NB4 (cell line): Measurements from ENCODE around the gene CSF1.
"Not testable (repeated sequence)": the region's sequence is repeated elsewhere in the genome, so short reads cannot be mapped to it uniquely, and the experiment has no call there.

ENCODE experiments used
- DNase-seq: peaks from one replicate; pipeline ENCODE4 v3.0.0; 2010; ENCODE audit warnings: low read depth
- H3K4me3 ChIP-seq: one replicate; pipeline ENCODE4 v1.5.1; 2011; ENCODE audit warnings: mild to moderate bottlenecking, low read depth, low read length, moderate library complexity
- CTCF ChIP-seq: IDR thresholded peaks from one replicate; pipeline ENCODE4 v1.5.1; 2012; ENCODE audit warnings: low read depth, low read length
- MYC ChIP-seq: IDR thresholded peaks from 2 replicates; pipeline ENCODE4 v1.6.1; 2011; ENCODE audit warnings: low read depth, low read length
- POLR2A ChIP-seq: IDR thresholded peaks from 2 replicates; pipeline ENCODE4 v1.6.1; 2011; ENCODE audit warnings: mild to moderate bottlenecking; ENCODE audit not compliant: insufficient read length; ENCODE audit errors: extremely low read depth
- TF ChIP-seq, protein P1 (sequence below): IDR thresholded peaks from 2 replicates; pipeline ENCODE4 v1.6.1; 2011; ENCODE audit warnings: low read depth, low read length

CSF1 gene, protein sequence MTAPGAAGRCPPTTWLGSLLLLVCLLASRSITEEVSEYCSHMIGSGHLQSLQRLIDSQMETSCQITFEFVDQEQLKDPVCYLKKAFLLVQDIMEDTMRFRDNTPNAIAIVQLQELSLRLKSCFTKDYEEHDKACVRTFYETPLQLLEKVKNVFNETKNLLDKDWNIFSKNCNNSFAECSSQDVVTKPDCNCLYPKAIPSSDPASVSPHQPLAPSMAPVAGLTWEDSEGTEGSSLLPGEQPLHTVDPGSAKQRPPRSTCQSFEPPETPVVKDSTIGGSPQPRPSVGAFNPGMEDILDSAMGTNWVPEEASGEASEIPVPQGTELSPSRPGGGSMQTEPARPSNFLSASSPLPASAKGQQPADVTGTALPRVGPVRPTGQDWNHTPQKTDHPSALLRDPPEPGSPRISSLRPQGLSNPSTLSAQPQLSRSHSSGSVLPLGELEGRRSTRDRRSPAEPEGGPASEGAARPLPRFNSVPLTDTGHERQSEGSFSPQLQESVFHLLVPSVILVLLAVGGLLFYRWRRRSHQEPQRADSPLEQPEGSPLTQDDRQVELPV

DNA sequence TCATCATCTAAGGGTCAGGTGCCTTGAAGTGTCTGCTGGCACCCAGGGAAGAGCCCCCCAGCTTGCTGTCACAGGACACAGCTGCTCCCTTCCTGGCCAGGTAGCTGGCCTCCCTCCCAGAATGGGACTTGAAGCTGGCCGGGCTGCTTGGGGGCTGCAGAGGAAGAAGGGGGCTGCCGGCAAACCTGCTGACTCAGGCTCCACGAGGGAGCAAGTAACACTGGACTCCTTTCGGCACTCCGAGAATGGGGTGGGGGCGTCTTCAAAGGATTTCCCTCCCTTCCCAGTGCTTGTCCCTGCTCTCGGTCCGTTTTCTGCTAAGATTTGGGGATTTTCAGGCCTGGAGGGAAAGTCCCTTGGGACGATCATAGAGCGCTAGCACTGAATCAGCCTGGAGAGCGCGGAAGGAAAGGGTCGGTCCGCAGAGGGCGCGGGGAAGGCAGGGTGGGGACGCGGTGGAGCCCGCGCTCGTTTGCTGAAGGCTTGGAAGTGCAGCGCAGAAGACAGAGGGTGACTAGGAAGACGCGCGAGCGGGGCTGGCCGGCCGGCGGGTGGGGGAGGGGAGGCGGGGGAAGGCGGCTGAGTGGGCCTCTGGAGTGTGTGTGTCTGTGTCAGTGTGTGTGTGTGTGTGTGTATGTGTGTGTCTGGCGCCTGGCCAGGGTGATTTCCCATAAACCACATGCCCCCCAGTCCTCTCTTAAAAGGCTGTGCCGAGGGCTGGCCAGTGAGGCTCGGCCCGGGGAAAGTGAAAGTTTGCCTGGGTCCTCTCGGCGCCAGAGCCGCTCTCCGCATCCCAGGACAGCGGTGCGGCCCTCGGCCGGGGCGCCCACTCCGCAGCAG, at the start of gene CSF1:
Gene CSF1 (plus strand): TSS at position 727 of the 840 bp plus-strand sequence. CDS start 175 bp downstream, outside the sequence.
- DNase-seq: peak; percentile 68
- H3K4me3 ChIP-seq: peak within 1 kb of the TSS; percentile 62
- TF ChIP-seq MYC: no peak
- no peak for TF ChIP-seq POLR2A
- no peak for TF ChIP-seq CTCF
- TF ChIP-seq, protein P1, sequence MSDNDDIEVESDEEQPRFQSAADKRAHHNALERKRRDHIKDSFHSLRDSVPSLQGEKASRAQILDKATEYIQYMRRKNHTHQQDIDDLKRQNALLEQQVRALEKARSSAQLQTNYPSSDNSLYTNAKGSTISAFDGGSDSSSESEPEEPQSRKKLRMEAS: no peak

- H3K4me3 ChIP-seq, DNase-seq: not testable (repeated sequence)
Measured at GRCh38 chr1:109861616-109862015, 49.0 kb upstream of the CSF1 start.

DNA sequence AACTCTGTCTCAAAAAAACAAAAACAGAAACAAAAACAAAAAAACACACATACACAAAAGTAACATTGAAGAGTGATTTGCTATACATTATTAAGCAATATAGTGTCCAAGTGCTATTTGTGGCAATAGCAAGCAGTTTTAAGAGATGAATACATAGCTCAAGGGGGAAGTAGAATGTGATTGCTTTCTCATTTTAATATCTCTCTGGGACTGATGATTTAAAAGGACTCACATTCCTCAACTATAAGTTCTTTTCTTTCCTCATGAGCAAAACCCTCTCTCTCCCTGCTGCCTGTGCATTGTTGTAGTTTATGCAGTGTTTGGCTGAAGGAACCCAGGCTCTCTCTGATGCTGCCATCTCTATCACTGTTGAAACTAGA, 47.0 kb upstream of the CSF1 start:
- no peak overlapping the region for H3K4me3 ChIP-seq
- TF ChIP-seq POLR2A (no peak), MYC (no peak), CTCF (no peak)
- TF ChIP-seq, protein P1: no peak
- peak; percentile 20 for DNase-seq

DNA sequence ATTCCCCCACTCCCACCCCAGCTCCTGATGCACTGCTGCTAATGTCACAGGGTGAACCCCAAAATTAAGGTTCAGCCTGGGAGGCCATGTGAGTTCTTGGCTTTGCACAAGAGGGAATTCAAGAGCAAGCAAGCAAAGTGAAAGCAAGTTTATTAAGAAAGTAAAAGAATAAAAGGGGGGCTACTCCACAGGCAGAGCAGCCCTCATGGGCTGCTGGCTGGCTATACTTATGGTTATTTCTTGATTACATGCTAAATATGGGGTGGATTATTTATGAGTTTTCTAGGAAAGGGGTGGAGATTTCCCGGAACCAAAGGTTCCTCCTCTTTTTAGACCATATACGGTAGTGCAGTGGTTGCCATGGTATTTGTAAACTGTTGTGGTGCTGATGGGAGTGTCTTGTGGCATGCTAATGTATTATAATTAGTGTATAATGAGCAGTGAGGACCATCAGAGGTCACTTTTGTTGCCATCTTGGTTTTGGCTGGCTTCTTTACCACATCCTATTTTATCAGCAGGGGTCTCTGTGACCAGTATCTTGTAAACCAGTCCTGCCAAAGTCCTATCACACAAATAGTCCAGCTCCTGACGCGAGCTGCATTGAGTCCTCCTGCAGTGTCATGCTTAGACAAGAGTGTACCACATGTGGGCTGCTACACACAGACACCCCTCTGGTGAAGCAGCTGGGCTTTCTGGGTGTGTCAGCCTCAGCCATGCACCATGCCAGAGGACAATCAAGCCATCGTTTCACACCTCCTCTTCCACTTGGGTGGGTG, 46.4 kb upstream of the CSF1 start:
- DNase-seq: peak; percentile 72
- no peak overlapping the region for H3K4me3 ChIP-seq
- TF ChIP-seq, protein P1: peak; percentile 69; the same call in 1 of the 2 replicates
- TF ChIP-seq MYC (0 out of 2 replicates have a peak, but pooled peaks have one; percentile 26), POLR2A (no peak)

DNA sequence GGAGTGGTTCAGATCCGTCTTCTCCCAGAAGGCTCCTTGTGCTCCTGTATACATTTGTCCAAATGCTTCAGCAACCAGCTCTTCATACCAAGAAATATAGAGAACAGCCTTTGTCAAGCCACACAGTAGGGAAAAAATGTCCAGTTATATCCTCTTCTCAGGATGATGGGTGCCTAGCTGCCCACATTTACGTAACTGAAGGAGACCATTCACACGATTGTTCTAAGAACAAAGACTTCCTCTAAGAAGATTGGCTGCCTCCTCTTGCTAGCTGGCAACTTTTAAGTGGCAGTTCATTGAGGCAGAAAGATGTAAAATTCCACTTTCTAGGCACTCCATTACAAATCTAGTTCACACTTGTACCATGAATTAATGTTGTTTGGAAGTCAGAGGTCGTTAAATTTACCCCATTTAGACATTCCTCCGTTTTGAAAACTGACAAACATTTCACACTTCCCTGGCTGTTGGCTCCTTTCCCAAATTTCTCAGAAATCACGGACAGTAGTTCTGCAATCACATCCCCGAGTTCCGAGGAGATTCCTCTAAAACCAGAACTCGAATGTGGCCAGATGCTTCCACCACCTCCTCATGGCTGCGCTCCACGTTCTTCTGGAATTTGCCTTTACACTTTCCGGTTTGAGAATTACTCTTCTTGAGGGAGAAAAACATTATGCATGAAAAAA, 45.6 kb upstream of the CSF1 start:
- TF ChIP-seq, protein P1: no peak
- TF ChIP-seq CTCF (no peak), POLR2A (no peak), MYC (no peak)
- no peak for DNase-seq
- no peak overlapping the region for H3K4me3 ChIP-seq

- H3K4me3 ChIP-seq: no peak overlapping the region
- TF ChIP-seq POLR2A: no peak
- no peak for TF ChIP-seq MYC
- no peak for DNase-seq
Measured at GRCh38 chr1:109866071-109866470, 44.6 kb upstream of the CSF1 start.
